Smooth muscle cell (in vitro differentiated cells): ENCODE measurements around the gene SLC44A2. TPM values are rescaled to one million over a fixed set of nuclear protein-coding genes. Genes with fewer than 3 reads are reported as not detected.

Source experiments
- DNase-seq: peaks from one replicate; lab custom pipeline; 2025; ENCODE audit not compliant: unreplicated experiment; lab: John Stamatoyannopoulos, UW
- H2AFZ ChIP-seq: fragments of 200-600 bp; sonication (generic); 2 replicates; pipeline ENCODE4 v1.6.0; 2016; ENCODE audit warnings: antibody characterized with exemption, low read depth, mild to moderate bottlenecking
- H3F3A ChIP-seq: fragments of 200-600 bp; sonication (generic); 2 replicates; pipeline ENCODE4 v1.6.0; 2017; ENCODE audit warnings: antibody characterized with exemption, low read depth
- H3K27ac ChIP-seq: fragments of 200-600 bp; sonication (generic); 2 replicates; pipeline ENCODE4 v1.5.1; 2016; ENCODE audit warnings: low read depth, mild to moderate bottlenecking
- H3K27me3 ChIP-seq: fragments of 200-600 bp; sonication (generic); 2 replicates; pipeline ENCODE4 v1.6.1; 2016; ENCODE audit warnings: low read depth, mild to moderate bottlenecking
- H3K36me3 ChIP-seq: fragments of 200-600 bp; sonication (generic); 2 replicates; pipeline ENCODE4 v1.5.1; 2016; ENCODE audit warnings: low read depth
- H3K4me1 ChIP-seq: fragments of 200-600 bp; sonication (generic); 2 replicates; pipeline ENCODE4 v1.5.1; 2016; ENCODE audit warnings: low read depth
- H3K4me2 ChIP-seq: fragments of 200-600 bp; sonication (generic); 2 replicates; pipeline ENCODE4 v1.6.0; 2016; ENCODE audit warnings: mild to moderate bottlenecking
- H3K4me3 ChIP-seq: fragments of 200-600 bp; sonication (generic); 2 replicates; pipeline ENCODE4 v1.5.1; 2016; ENCODE audit warnings: mild to moderate bottlenecking
- H3K79me2 ChIP-seq: fragments of 200-600 bp; sonication (generic); 2 replicates; pipeline ENCODE4 v1.6.0; 2016; ENCODE audit warnings: low read depth, mild to moderate bottlenecking
- H3K9ac ChIP-seq: fragments of 200-600 bp; sonication (generic); 2 replicates; pipeline ENCODE4 v1.6.0; 2016; ENCODE audit warnings: low read depth
- H3K9me3 ChIP-seq: fragments of 200-600 bp; sonication (generic); replicated peaks from 2 replicates; pipeline ENCODE4 v1.5.1; 2016; ENCODE audit warnings: low read depth
- H4K20me1 ChIP-seq: fragments of 200-600 bp; sonication (generic); 2 replicates; pipeline ENCODE4 v1.6.0; 2016; ENCODE audit warnings: low read depth
- WGBS: methylation state at CpG from one replicate; pipeline ENCODE4 v1.1.7; 2016; ENCODE audit warnings: low lambda C conversion rate; 5-methylcytosine and 5-hydroxymethylcytosine counted together
- polyA plus RNA-seq: library from polyadenylated mRNA; unstranded; fragments of >200 nt; fragmentation: Nextera tagmentation; extraction: Ambion mirVana; gene quantifications from 2 replicates; pipeline ENCODE4 v1.2.1, GENCODE V29; 2016
- total RNA-seq: library from RNA; depleted of rRNA; stranded (reverse); fragments of >200 nt; gene quantifications from 2 replicates; pipeline ENCODE4 v1.2.3, GENCODE V29; 2014
- TF ChIP-seq, protein P1 (sequence below): fragments of 200-600 bp; sonication (generic); IDR thresholded peaks from 2 replicates; pipeline ENCODE4 v1.5.1; 2017; ENCODE audit warnings: borderline replicate concordance, mild to moderate bottlenecking, antibody characterized with exemption; ENCODE audit not compliant: insufficient read depth, poor library complexity, severe bottlenecking

SLC44A2 gene
- total and polyA plus RNA-seq, 2 experiments from 2014 or later = 79.5 to 123 TPM

GRCh38 chr19:10636304-10636972 lies 11.1 kb downstream of the SLC44A2 start:
- H3K4me2 ChIP-seq = no peak overlapping the region
- no peak overlapping the region for H2AFZ ChIP-seq
- H3F3A ChIP-seq = peaks cover 2% of the 10 kb centered on the region
- DNase-seq = no peak
- H3K9me3 ChIP-seq = no peaks in the 10 kb centered on the region
- no peaks in the 10 kb centered on the region for H3K4me1 ChIP-seq
- peaks cover 6% of the 10 kb centered on the region for H4K20me1 ChIP-seq
- H3K4me3 ChIP-seq = no peak overlapping the region
- TF ChIP-seq, protein P1, sequence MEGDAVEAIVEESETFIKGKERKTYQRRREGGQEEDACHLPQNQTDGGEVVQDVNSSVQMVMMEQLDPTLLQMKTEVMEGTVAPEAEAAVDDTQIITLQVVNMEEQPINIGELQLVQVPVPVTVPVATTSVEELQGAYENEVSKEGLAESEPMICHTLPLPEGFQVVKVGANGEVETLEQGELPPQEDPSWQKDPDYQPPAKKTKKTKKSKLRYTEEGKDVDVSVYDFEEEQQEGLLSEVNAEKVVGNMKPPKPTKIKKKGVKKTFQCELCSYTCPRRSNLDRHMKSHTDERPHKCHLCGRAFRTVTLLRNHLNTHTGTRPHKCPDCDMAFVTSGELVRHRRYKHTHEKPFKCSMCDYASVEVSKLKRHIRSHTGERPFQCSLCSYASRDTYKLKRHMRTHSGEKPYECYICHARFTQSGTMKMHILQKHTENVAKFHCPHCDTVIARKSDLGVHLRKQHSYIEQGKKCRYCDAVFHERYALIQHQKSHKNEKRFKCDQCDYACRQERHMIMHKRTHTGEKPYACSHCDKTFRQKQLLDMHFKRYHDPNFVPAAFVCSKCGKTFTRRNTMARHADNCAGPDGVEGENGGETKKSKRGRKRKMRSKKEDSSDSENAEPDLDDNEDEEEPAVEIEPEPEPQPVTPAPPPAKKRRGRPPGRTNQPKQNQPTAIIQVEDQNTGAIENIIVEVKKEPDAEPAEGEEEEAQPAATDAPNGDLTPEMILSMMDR = no peak
- H3K9ac ChIP-seq = no peak overlapping the region
- H3K27ac ChIP-seq = no peak overlapping the region
- H3K27me3 ChIP-seq = no peaks in the 10 kb centered on the region
- WGBS = 95% methylated on average over 37 of the region's 37 CpGs
- H3K36me3 ChIP-seq = no peaks in the 10 kb centered on the region
- no peaks in the 10 kb centered on the region for H3K79me2 ChIP-seq

- no peaks in the 10 kb centered on the region for H3K27me3 ChIP-seq
- no peaks in the 10 kb centered on the region for H3K36me3 ChIP-seq
- H3K27ac ChIP-seq = no peak overlapping the region
- no peak for DNase-seq
- H3K4me3 ChIP-seq = no peak overlapping the region
- H3K9me3 ChIP-seq = no peaks in the 10 kb centered on the region
- TF ChIP-seq, protein P1 = no peak
- no peak overlapping the region for H3K4me2 ChIP-seq
- H4K20me1 ChIP-seq = peaks cover 13% of the 10 kb centered on the region
- peaks cover 8% of the 10 kb centered on the region for H3F3A ChIP-seq
- no peak overlapping the region for H2AFZ ChIP-seq
- no peaks in the 10 kb centered on the region for H3K79me2 ChIP-seq
- WGBS = 95% methylated on average over 8 of the region's 8 CpGs
- H3K4me1 ChIP-seq = no peaks in the 10 kb centered on the region
- H3K9ac ChIP-seq = no peak overlapping the region
Observed at GRCh38 chr19:10637894-10638293, 12.5 kb downstream of the SLC44A2 start.

- no peak for DNase-seq
- TF ChIP-seq, protein P1 = no peak
- H3K36me3 ChIP-seq = no peaks in the 10 kb centered on the region
- H3K4me2 ChIP-seq = no peak overlapping the region
- H3K27me3 ChIP-seq = no peaks in the 10 kb centered on the region
- 98% methylated on average over 7 of the region's 8 CpGs for WGBS
- no peak overlapping the region for H3K4me3 ChIP-seq
- no peaks in the 10 kb centered on the region for H3K9me3 ChIP-seq
- H3K27ac ChIP-seq = no peak overlapping the region
- peaks cover 13% of the 10 kb centered on the region for H4K20me1 ChIP-seq
- no peaks in the 10 kb centered on the region for H3K79me2 ChIP-seq
- H3F3A ChIP-seq = peaks cover 14% of the 10 kb centered on the region
- peaks cover 11% of the 10 kb centered on the region for H3K4me1 ChIP-seq
- no peak overlapping the region for H3K9ac ChIP-seq
- no peak overlapping the region for H2AFZ ChIP-seq
Observed at GRCh38 chr19:10639836-10640235, 14.5 kb downstream of the SLC44A2 start.

GRCh38 chr19:10640361-10640760 lies 15.0 kb downstream of the SLC44A2 start:
- Histone ChIP-seq H3K4me1 (peaks cover 11% of the 10 kb centered on the region), H3K27ac (no peak overlapping the region), H3K9me3 (no peaks in the 10 kb centered on the region), H3K4me3 (no peak overlapping the region), H2AFZ (no peak overlapping the region), H3K9ac (no peak overlapping the region), H3K79me2 (no peaks in the 10 kb centered on the region), H3K4me2 (no peak overlapping the region), H3K36me3 (no peaks in the 10 kb centered on the region), H4K20me1 (peaks cover 13% of the 10 kb centered on the region), H3F3A (peaks cover 14% of the 10 kb centered on the region), H3K27me3 (no peaks in the 10 kb centered on the region)
- TF ChIP-seq, protein P1 = no peak
- DNase-seq = no peak
- WGBS = 98% methylated on average over 2 of the region's 2 CpGs
